ENCODE data around the gene CD22.

CD22 gene

GRCh38 chr19:35295792-35296462 lies 33.1 kb upstream of the CD22 start:
- DNase-seq (ENCODE audit: low read depth in 2 of 3, low spot score in 2 of 3) = peak in 1 of 3 experiments; percentile 9

GRCh38 chr19:35296644-35297514 lies 32.1 kb upstream of the CD22 start:
- DNase-seq (ENCODE audit: low read depth in 2 of 3, low spot score in 2 of 3) = no peak

GRCh38 chr19:35297515-35297848 lies 31.5 kb upstream of the CD22 start:
- DNase-seq (ENCODE audit: low read depth in 2 of 3, low spot score in 2 of 3) = no peak

- no peak for DNase-seq (ENCODE audit: low read depth in 2 of 3, low spot score in 2 of 3)
Observed at GRCh38 chr19:35297922-35298321, 31.1 kb upstream of the CD22 start.

GRCh38 chr19:35298561-35298972 lies 30.4 kb upstream of the CD22 start:
- DNase-seq (ENCODE audit: low read depth in 2 of 3, low spot score in 2 of 3) = no peak

GRCh38 chr19:35299523-35300338 lies 29.3 kb upstream of the CD22 start:
- no peak for DNase-seq (ENCODE audit: low read depth in 2 of 3, low spot score in 2 of 3)

GRCh38 chr19:35300339-35300649 lies 28.7 kb upstream of the CD22 start:
- no peak for DNase-seq (ENCODE audit: low read depth in 2 of 3, low spot score in 2 of 3)

GRCh38 chr19:35301961-35302360 lies 27.0 kb upstream of the CD22 start:
- no peak for DNase-seq (ENCODE audit: low read depth in 2 of 3, low spot score in 2 of 3)

- DNase-seq (ENCODE audit: low read depth in 2 of 3, low spot score in 2 of 3) = no peak
Observed at GRCh38 chr19:35302446-35302845, 26.5 kb upstream of the CD22 start.

- no peak for DNase-seq (ENCODE audit: low read depth in 2 of 3, low spot score in 2 of 3)
Observed at GRCh38 chr19:35303357-35303915, 25.6 kb upstream of the CD22 start.

- no peak for DNase-seq (ENCODE audit: low read depth in 2 of 3, low spot score in 2 of 3)
Observed at GRCh38 chr19:35304036-35304435, 25.0 kb upstream of the CD22 start.

- no peak for DNase-seq (ENCODE audit: low read depth in 2 of 3, low spot score in 2 of 3)
Observed at GRCh38 chr19:35305181-35305580, 23.8 kb upstream of the CD22 start.

GRCh38 chr19:35306473-35307246 lies 22.3 kb upstream of the CD22 start:
- no peak for DNase-seq (ENCODE audit: low read depth in 2 of 3, low spot score in 2 of 3)

- no peak for DNase-seq (ENCODE audit: low read depth in 2 of 3, low spot score in 2 of 3)
Observed at GRCh38 chr19:35307931-35308330, 21.1 kb upstream of the CD22 start.

- no peak for DNase-seq (ENCODE audit: low read depth in 2 of 3, low spot score in 2 of 3)
Observed at GRCh38 chr19:35308910-35309309, 20.1 kb upstream of the CD22 start.

GRCh38 chr19:35309481-35310279 lies 19.3 kb upstream of the CD22 start:
- DNase-seq (ENCODE audit: low read depth in 2 of 3, low spot score in 2 of 3) = no peak

- no peak for DNase-seq (ENCODE audit: low read depth in 2 of 3, low spot score in 2 of 3)
Observed at GRCh38 chr19:35310331-35310730, 18.7 kb upstream of the CD22 start.

- no peak for DNase-seq (ENCODE audit: low read depth in 2 of 3, low spot score in 2 of 3)
Observed at GRCh38 chr19:35310811-35311465, 18.0 kb upstream of the CD22 start.

GRCh38 chr19:35311901-35312665 lies 16.9 kb upstream of the CD22 start:
- DNase-seq (ENCODE audit: low read depth in 2 of 3, low spot score in 2 of 3) = no peak
